K562 (cell line): ENCODE data around the gene ZCCHC8. TPM values are rescaled to one million over a fixed set of nuclear protein-coding genes. Genes with fewer than 3 reads are reported as not detected.
A peak's percentile ranks its signal among the peaks of the same experiment; 100 is the strongest.

ENCODE experiments used
- BRF2 ChIP-seq: IDR thresholded peaks from 3 replicates; pipeline ENCODE4 v1.6.1; 2011; ENCODE audit warnings: borderline replicate concordance, mild to moderate bottlenecking; ENCODE audit not compliant: insufficient read length, insufficient read depth
- CHD4 ChIP-seq: fragments of 200-600 bp; sonication (generic); IDR thresholded peaks from 3 replicates; pipeline ENCODE4 v1.6.1; 2012; ENCODE audit warnings: low read depth, mild to moderate bottlenecking, mixed read lengths, low read length, inconsistent platforms; ENCODE audit not compliant: insufficient read depth, insufficient replicate concordance, poor library complexity, severe bottlenecking
- HINFP ChIP-seq: fragments of 450-650 bp; conservative IDR thresholded peaks from 2 replicates; pipeline ENCODE4 v1.6.1; 2016; ENCODE audit warnings: missing genetic modification characterization, low read depth, mild to moderate bottlenecking, control low read depth, missing compliant biosample characterization
- HMBOX1 ChIP-seq: sonication (generic); IDR thresholded peaks from 2 replicates; pipeline ENCODE4 v1.6.1; 2016
- HMGXB4 ChIP-seq: sonication (generic); formaldehyde crosslinking; IDR thresholded peaks from 2 replicates; pipeline ENCODE4 v1.8.1; 2023; ENCODE audit warnings: mild to moderate bottlenecking, missing genetic modification reagents
- MGA ChIP-seq: fragments of 450-650 bp; IDR thresholded peaks from 2 replicates; pipeline ENCODE4 v1.6.1; 2016; ENCODE audit warnings: mild to moderate bottlenecking, moderate library complexity
- NR2F6 ChIP-seq: fragments of 450-650 bp; formaldehyde crosslinking; IDR thresholded peaks from 2 replicates; pipeline ENCODE4 v1.4.0; 2020; ENCODE audit warnings: mild to moderate bottlenecking
- TRIM24 ChIP-seq, 2 experiments: fragments of 450-650 bp; IDR thresholded peaks; 2 replicates each; pipeline ENCODE4 v1.6.1; 2016
- polyA plus RNA-seq, 8 experiments: library from polyadenylated mRNA; depleted of rRNA in 4 of 8; stranded (reverse) in 5 of 8; unstranded in 3 of 8; fragments of >200 nt; fragmentation: Nextera tagmentation in 2 of 8; fragmentation: Illumina TruSeq in 1 of 8; extraction: Ambion mirVana in 2 of 8; extraction: Trizol in 1 of 8; gene quantifications; 2 replicates each; pipeline versions ENCODE4 v1.2.1 to v1.2.3, GENCODE V29; 2011 to 2014; ENCODE audit warnings: inconsistent platforms in 1 of 8, missing spikeins in 1 of 8
- total RNA-seq, 7 experiments: library from RNA; depleted of rRNA in 6 of 7; stranded (reverse); fragments of >200 nt in 6 of 7; fragmentation: Illumina TruSeq in 2 of 7; extraction: Trizol in 2 of 7; gene quantifications; 2 replicates each; pipeline versions ENCODE4 v1.2.1 to v1.2.3, GENCODE V29; 2011 to 2021; ENCODE audit warnings: low replicate concordance in 1 of 7

The ZCCHC8 gene
- total and polyA plus RNA-seq, 9 of the 15 experiments (the other 6 are each of a cell fraction or from before 2014, with no cell fraction given) = 14.8 to 50.9 (median 34.1) TPM

GRCh38 chr12:122526683-122527477 is 26.1 kb upstream of the ZCCHC8 start, which contains the start of the genes KNTC1 and RSRC2 (continued):
- TF ChIP-seq HMGXB4 (no peak), HMBOX1 (no peak), NR2F6 (CRISPR knock-in tag) (0 out of 2 replicates have a peak, but pooled peaks have one; percentile 48), MGA (peak; percentile 89), HINFP (tag) (no peak), TRIM24 (IDR thresholded peaks at IDR 0.05) (no peak), CHD4 (no peak), BRF2 (no peak)
